OCI-LY7 (cell line): ENCODE data around the gene SHISA5. TPM values are rescaled to one million over a fixed set of nuclear protein-coding genes. Genes with fewer than 3 reads are reported as not detected.
A peak's percentile ranks its signal among the peaks of the same experiment; 100 is the strongest.

Source experiments
- BruUV-seq: library from RNA; stranded (reverse); fragments of 400-500 nt; replicated peaks from 2 replicates; lab custom pipeline; 2021; lab: Mats Ljungman, UMichigan
- CTCF ChIA-PET: fragments of 300-600 bp; sonication (Branson Sonifier 250); formaldehyde crosslinking; loops from one replicate; lab custom pipeline; 2022; ENCODE audit warnings: antibody characterized with exemption; ENCODE audit not compliant: unreplicated experiment; lab: Charles Lee
- POLR2A ChIA-PET: fragments of 300-600 bp; sonication (Branson Sonifier 250); formaldehyde crosslinking; loops from one replicate; lab custom pipeline; 2022; ENCODE audit warnings: antibody characterized with exemption; lab: Charles Lee
- DNase-seq: peaks from one replicate; pipeline ENCODE4 v3.0.0-alpha.2; 2015; ENCODE audit warnings: low spot score
- H2AFZ ChIP-seq: fragments of 200-600 bp; sonication (generic), shearing (Covaris generic); 2 replicates; pipeline ENCODE4 v1.6.1; 2014; ENCODE audit warnings: mild to moderate bottlenecking, antibody characterized with exemption, low read length, moderate library complexity
- H3K27ac ChIP-seq: fragments of 200-600 bp; sonication (generic); 2 replicates; pipeline ENCODE4 v1.5.1; 2014; ENCODE audit warnings: mixed run types, low read depth, mild to moderate bottlenecking, moderate library complexity, low read length, inconsistent platforms; ENCODE audit not compliant: poor library complexity, severe bottlenecking
- H3K36me3 ChIP-seq: fragments of 200-600 bp; sonication (generic); 2 replicates; pipeline ENCODE4 v1.6.1; 2014; ENCODE audit warnings: mild to moderate bottlenecking, antibody characterized with exemption, low read length, moderate library complexity, mixed read lengths; ENCODE audit not compliant: insufficient read depth
- H3K4me1 ChIP-seq: fragments of 200-600 bp; sonication (generic); 2 replicates; pipeline ENCODE4 v1.5.1; 2014; ENCODE audit warnings: mild to moderate bottlenecking, low read length; ENCODE audit not compliant: insufficient read depth, poor library complexity, severe bottlenecking
- H3K4me2 ChIP-seq: fragments of 200-600 bp; sonication (generic); 2 replicates; pipeline ENCODE4 v1.6.1; 2014; ENCODE audit warnings: mild to moderate bottlenecking, low read length
- H3K4me3 ChIP-seq: fragments of 200-600 bp; sonication (generic); 2 replicates; pipeline ENCODE4 v1.5.1; 2014; ENCODE audit warnings: mild to moderate bottlenecking, low read depth, low read length; ENCODE audit not compliant: poor library complexity, severe bottlenecking
- H3K79me2 ChIP-seq: fragments of 200-600 bp; sonication (generic); 2 replicates; pipeline ENCODE4 v1.6.1; 2016; ENCODE audit warnings: low read depth, mild to moderate bottlenecking, low read length, moderate library complexity, mixed read lengths; ENCODE audit not compliant: insufficient read depth
- H3K9me2 ChIP-seq: fragments of 200-600 bp; sonication (generic); 2 replicates; pipeline ENCODE4 v1.6.1; 2016; ENCODE audit warnings: mild to moderate bottlenecking, low read length, mixed read lengths; ENCODE audit not compliant: insufficient read depth
- H3K9me3 ChIP-seq: fragments of 200-600 bp; sonication (generic); 2 replicates; pipeline ENCODE4 v1.6.1; 2014; ENCODE audit warnings: mild to moderate bottlenecking, mixed run types, low read length, mixed read lengths
- H4K20me1 ChIP-seq: fragments of 200-600 bp; sonication (generic); 2 replicates; pipeline ENCODE4 v1.6.1; 2014; ENCODE audit warnings: mild to moderate bottlenecking, antibody characterized with exemption, low read length, moderate library complexity, mixed read lengths; ENCODE audit not compliant: insufficient read depth
- EZH2phosphoT487 ChIP-seq: fragments of 200-600 bp; sonication (generic); IDR thresholded peaks from 2 replicates; pipeline ENCODE4 v1.6.1; 2018; ENCODE audit warnings: low read depth, borderline replicate concordance, mild to moderate bottlenecking, mixed run types, antibody characterized with exemption, low read length, moderate library complexity, mixed read lengths
- intact Hi-C: fragments of 100-400 bp; cut with micrococcal nuclease; formaldehyde crosslinking; loops from one replicate; pipeline ENCODE4 v1.10.0; 2022; ENCODE audit not compliant: unreplicated experiment
- total RNA-seq, 2 experiments: library from RNA; depleted of rRNA in 1 of 2; stranded (reverse); fragments of >200 nt in 1 of 2; shearing (Covaris generic) in 1 of 2; gene quantifications; 2 replicates each; pipeline ENCODE4 v1.2.3, GENCODE V29; 2014 to 2022
- TF ChIP-seq, protein P1 (sequence below): fragments of 200-600 bp; sonication (generic); conservative IDR thresholded peaks from 2 replicates; pipeline ENCODE4 v1.5.1; 2014; ENCODE audit warnings: mild to moderate bottlenecking, antibody characterized with exemption, low read length, moderate library complexity, mixed read lengths

SHISA5 gene
- total RNA-seq, 2 experiments from 2014 or later: 97.3 to 102 TPM

GRCh38 chr3:48467473-48468267 lies 36.3 kb downstream of the SHISA5 start:
- peaks cover 35% of the 10 kb centered on the region for H3K36me3 ChIP-seq
- H3K27ac ChIP-seq: peak overlapping the region; percentile 15
- H3K9me3 ChIP-seq: no peaks in the 10 kb centered on the region
- H4K20me1 ChIP-seq: no peaks in the 10 kb centered on the region; the same call in 1 of the 2 replicates
- H3K4me2 ChIP-seq: peak overlapping the region; percentile 86
- peaks cover 64% of the 10 kb centered on the region for H3K4me1 ChIP-seq
- peak overlapping the region; percentile 72 for H3K4me3 ChIP-seq
- TF ChIP-seq, protein P1, sequence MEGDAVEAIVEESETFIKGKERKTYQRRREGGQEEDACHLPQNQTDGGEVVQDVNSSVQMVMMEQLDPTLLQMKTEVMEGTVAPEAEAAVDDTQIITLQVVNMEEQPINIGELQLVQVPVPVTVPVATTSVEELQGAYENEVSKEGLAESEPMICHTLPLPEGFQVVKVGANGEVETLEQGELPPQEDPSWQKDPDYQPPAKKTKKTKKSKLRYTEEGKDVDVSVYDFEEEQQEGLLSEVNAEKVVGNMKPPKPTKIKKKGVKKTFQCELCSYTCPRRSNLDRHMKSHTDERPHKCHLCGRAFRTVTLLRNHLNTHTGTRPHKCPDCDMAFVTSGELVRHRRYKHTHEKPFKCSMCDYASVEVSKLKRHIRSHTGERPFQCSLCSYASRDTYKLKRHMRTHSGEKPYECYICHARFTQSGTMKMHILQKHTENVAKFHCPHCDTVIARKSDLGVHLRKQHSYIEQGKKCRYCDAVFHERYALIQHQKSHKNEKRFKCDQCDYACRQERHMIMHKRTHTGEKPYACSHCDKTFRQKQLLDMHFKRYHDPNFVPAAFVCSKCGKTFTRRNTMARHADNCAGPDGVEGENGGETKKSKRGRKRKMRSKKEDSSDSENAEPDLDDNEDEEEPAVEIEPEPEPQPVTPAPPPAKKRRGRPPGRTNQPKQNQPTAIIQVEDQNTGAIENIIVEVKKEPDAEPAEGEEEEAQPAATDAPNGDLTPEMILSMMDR: no peak
- no peak for TF ChIP-seq EZH2phosphoT487
- H2AFZ ChIP-seq: no peak overlapping the region
- no TSS peak for BruUV-seq
- H3K9me2 ChIP-seq: no peaks in the 10 kb centered on the region
- ChIA-PET CTCF (no interaction called here), POLR2A (interaction anchor here (0.7 kb wide), 1 partner anchor 28 kb away, joined by 3 read pairs; the partner anchor contains the start of genes CCDC51 and TMA7)
- peaks cover 51% of the 10 kb centered on the region for H3K79me2 ChIP-seq
- intact Hi-C loops: loop anchor here (2.0 kb wide), 1 partner anchor 21 kb away; the partner anchor contains the start of gene ATRIP
- DNase-seq: no peak

DNA sequence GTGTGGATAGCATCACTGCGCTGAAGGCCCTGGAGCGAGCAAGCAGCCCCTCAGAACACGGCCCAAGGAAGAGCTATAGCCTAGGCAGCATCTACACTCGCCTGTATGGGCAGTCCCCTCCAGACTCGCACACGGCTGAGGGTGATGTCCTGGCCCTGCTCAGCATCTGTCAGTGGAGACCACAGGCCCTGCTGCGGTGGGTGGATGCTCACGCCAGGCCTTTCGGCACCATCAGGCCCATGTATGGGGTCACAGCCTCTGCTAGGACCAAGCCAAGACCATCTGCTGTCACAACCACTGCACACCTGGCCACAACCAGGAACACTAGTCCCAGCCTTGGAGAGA lies 36.9 kb downstream of the SHISA5 start:
- Histone ChIP-seq H2AFZ (no peak overlapping the region), H3K4me3 (peak overlapping the region; percentile 72), H3K4me1 (peaks cover 63% of the 10 kb centered on the region), H3K9me2 (no peaks in the 10 kb centered on the region), H3K27ac (peak overlapping the region; percentile 59), H3K79me2 (peaks cover 47% of the 10 kb centered on the region), H4K20me1 (no peaks in the 10 kb centered on the region; the same call in 1 of the 2 replicates), H3K9me3 (no peaks in the 10 kb centered on the region), H3K4me2 (peak overlapping the region; percentile 86), H3K36me3 (peaks cover 36% of the 10 kb centered on the region)
- BruUV-seq: no TSS peak
- intact Hi-C loops: loop anchor here (2.0 kb wide), 1 partner anchor 20 kb away; the partner anchor contains the start of gene ATRIP
- ChIA-PET CTCF (no interaction called here), POLR2A (interaction anchor here (0.7 kb wide), 1 partner anchor 27 kb away, joined by 3 read pairs; the partner anchor contains the start of genes CCDC51 and TMA7)
- TF ChIP-seq, protein P1: no peak
- no peak for TF ChIP-seq EZH2phosphoT487
- DNase-seq: no peak
